HCT116 (cell line): Measurements from ENCODE around the gene CAGE1. TPM values are rescaled to one million over a fixed set of nuclear protein-coding genes. Genes with fewer than 3 reads are reported as not detected.

Source experiments
- ATAC-seq: fragments of 200-7000 bp; cut with Tn5 transposase; 2 replicates; pipeline ENCODE4 v1.9.1; 2020; ENCODE audit warnings: mild to moderate bottlenecking, moderate library complexity
- BruUV-seq: library from RNA; stranded (reverse); fragments of 400-500 nt; replicated peaks from 2 replicates; lab custom pipeline; 2021; lab: Mats Ljungman, UMichigan
- CTCF ChIA-PET: fragments of 300-600 bp; sonication (Branson Sonifier 250); formaldehyde crosslinking; loops from one replicate; lab custom pipeline; 2021; ENCODE audit warnings: antibody characterized with exemption; lab: Charles Lee
- POLR2A ChIA-PET: fragments of 300-600, 350-600 bp; sonication (Branson Sonifier 250); formaldehyde crosslinking; loops from one replicate; lab custom pipeline; 2021; ENCODE audit warnings: antibody characterized with exemption; lab: Charles Lee
- RAD21 ChIA-PET, 2 experiments: fragments of 300-600 bp; sonication (Branson Sonifier 250); formaldehyde crosslinking; loops; one replicate each; lab custom pipeline; 2023; ENCODE audit warnings: low total read pairs in 2 of 2; ENCODE audit not compliant: uncharacterized antibody in 2 of 2, unreplicated experiment in 2 of 2, low non-redundant PET in 1 of 2; lab: Charles Lee
- DNase-seq: peaks from one replicate; pipeline ENCODE4 v3.0.0-alpha.2; 2010; ENCODE audit warnings: low read depth, low spot score
- H2AFZ ChIP-seq: fragments of 200-600 bp; shearing (Covaris generic), sonication (generic); 2 replicates; pipeline ENCODE4 v1.6.1; 2017; ENCODE audit warnings: low read depth, mixed run types, mixed read lengths, antibody characterized with exemption, low read length; ENCODE audit not compliant: poor library complexity, severe bottlenecking
- H3K27ac ChIP-seq: 2 replicates; pipeline ENCODE4 v1.5.1; 2012; ENCODE audit warnings: low read depth, low read length
- H3K27me3 ChIP-seq: fragments of 200-600 bp; sonication (generic); 2 replicates; pipeline ENCODE4 v1.6.1; 2016; ENCODE audit warnings: mixed run types, low read length, mixed read lengths; ENCODE audit not compliant: insufficient read depth
- H3K36me3 ChIP-seq, 2 experiments: fragments of 200-500 bp in 1 of 2; fragments of 200-600 bp in 1 of 2; sonication (Bioruptor generic) in 1 of 2; sonication (generic) in 1 of 2; 2 replicates each; pipeline versions ENCODE4 v1.5.1 to v1.6.1; 2014 to 2016; ENCODE audit warnings: low read length in 2 of 2, inconsistent platforms in 1 of 2, mixed read lengths in 1 of 2, mixed run types in 1 of 2; ENCODE audit not compliant: insufficient read depth in 2 of 2, control insufficient read depth in 1 of 2
- H3K4me1 ChIP-seq, 2 experiments: fragments of 200-600 bp in 1 of 2; sonication (generic) in 1 of 2; 2 replicates each; pipeline versions ENCODE4 v1.5.1 to v1.6.1; 2012 to 2017; ENCODE audit warnings: low read length in 2 of 2, inconsistent platforms in 1 of 2, mild to moderate bottlenecking in 1 of 2, mixed read lengths in 1 of 2, mixed run types in 1 of 2, moderate library complexity in 1 of 2; ENCODE audit not compliant: insufficient read depth in 2 of 2, control insufficient read depth in 1 of 2
- H3K4me2 ChIP-seq: fragments of 200-600 bp; sonication (generic); 2 replicates; pipeline ENCODE4 v1.6.1; 2017; ENCODE audit warnings: mixed run types, low read length, mixed read lengths
- H3K4me3 ChIP-seq, 2 experiments: fragments of 200-600 bp in 1 of 2; sonication (generic) in 1 of 2; replicated peaks in 1 of 2; 2 replicates each; pipeline ENCODE4 v1.5.1; 2011 to 2016; ENCODE audit warnings: low read length in 2 of 2, control low read depth in 1 of 2, low read depth in 1 of 2, mild to moderate bottlenecking in 1 of 2, mixed read lengths in 1 of 2, mixed run types in 1 of 2
- H3K79me2 ChIP-seq: fragments of 200-600 bp; sonication (generic); 2 replicates; pipeline ENCODE4 v1.6.1; 2017; ENCODE audit warnings: mild to moderate bottlenecking, mixed run types, low read length, moderate library complexity, mixed read lengths; ENCODE audit not compliant: insufficient read depth
- H3K9ac ChIP-seq: fragments of 200-600 bp; sonication (generic); 2 replicates; pipeline ENCODE4 v1.6.1; 2016; ENCODE audit warnings: low read length, mixed read lengths
- H3K9me2 ChIP-seq: fragments of 200-600 bp; sonication (generic), shearing (Covaris generic); 2 replicates; pipeline ENCODE4 v1.6.1; 2017; ENCODE audit warnings: mixed run types, mild to moderate bottlenecking, moderate library complexity; ENCODE audit not compliant: insufficient read depth
- H3K9me3 ChIP-seq, 2 experiments: fragments of 200-500 bp in 1 of 2; fragments of 200-600 bp in 1 of 2; sonication (Bioruptor generic) in 1 of 2; sonication (generic) in 1 of 2; 2 replicates each; pipeline ENCODE4 v1.6.1; 2014 to 2017; ENCODE audit warnings: low read length in 2 of 2, mixed read lengths in 2 of 2, inconsistent platforms in 1 of 2, low read depth in 1 of 2, mild to moderate bottlenecking in 1 of 2, mixed run types in 1 of 2, moderate library complexity in 1 of 2; ENCODE audit not compliant: control insufficient read depth in 1 of 2, insufficient read depth in 1 of 2
- H4K20me1 ChIP-seq: fragments of 200-600 bp; sonication (generic), shearing (Covaris generic); 2 replicates; pipeline ENCODE4 v1.6.1; 2017; ENCODE audit warnings: mixed run types, mild to moderate bottlenecking, moderate library complexity; ENCODE audit not compliant: insufficient read depth
- CBX3 ChIP-seq: IDR thresholded peaks from 2 replicates; pipeline ENCODE4 v1.6.1; 2012; ENCODE audit warnings: low read depth
- CEBPB ChIP-seq: IDR thresholded peaks from 2 replicates; pipeline ENCODE4 v1.6.1; 2012; ENCODE audit warnings: low read depth
- EGR1 ChIP-seq: IDR thresholded peaks from 2 replicates; pipeline ENCODE4 v1.6.1; 2012; ENCODE audit warnings: low read depth
- ELF1 ChIP-seq: IDR thresholded peaks from 2 replicates; pipeline ENCODE4 v1.6.1; 2012; ENCODE audit warnings: low read depth, borderline replicate concordance
- EZH2 ChIP-seq: fragments of 200-600 bp; sonication (generic); IDR thresholded peaks from 2 replicates; pipeline ENCODE4 v1.6.1; 2017; ENCODE audit warnings: antibody characterized with exemption, mixed run types
- EZH2phosphoT487 ChIP-seq: fragments of 200-600 bp; IDR thresholded peaks from 2 replicates; pipeline ENCODE4 v1.6.1; 2018; ENCODE audit warnings: antibody characterized with exemption, borderline replicate concordance
- FOSL1 ChIP-seq: IDR thresholded peaks from 2 replicates; pipeline ENCODE4 v1.6.1; 2012; ENCODE audit warnings: low read depth
- POLR2A ChIP-seq: IDR thresholded peaks from 2 replicates; pipeline ENCODE4 v1.7.0; 2011; ENCODE audit warnings: borderline replicate concordance; ENCODE audit not compliant: insufficient read depth, insufficient read length; ENCODE audit errors: extremely low read depth
- POLR2AphosphoS5 ChIP-seq: IDR thresholded peaks from 2 replicates; pipeline ENCODE4 v1.6.1; 2011; ENCODE audit warnings: mild to moderate bottlenecking, low read depth, low read length, moderate library complexity
- RAD21 ChIP-seq: IDR thresholded peaks from 2 replicates; pipeline ENCODE4 v1.6.1; 2012; ENCODE audit warnings: low read depth, mild to moderate bottlenecking
- SIN3A ChIP-seq: IDR thresholded peaks from 2 replicates; pipeline ENCODE4 v1.6.1; 2012; ENCODE audit warnings: low read depth
- SRF ChIP-seq: IDR thresholded peaks from 2 replicates; pipeline ENCODE4 v1.6.1; 2012; ENCODE audit warnings: low read depth
- TCF7L2 ChIP-seq: IDR thresholded peaks from 2 replicates; pipeline ENCODE4 v1.7.0; 2011; ENCODE audit warnings: borderline replicate concordance, inconsistent platforms; ENCODE audit not compliant: insufficient read depth, insufficient read length; ENCODE audit errors: extremely low read depth
- ZFX ChIP-seq: fragments of 450-650 bp; IDR thresholded peaks from 2 replicates; pipeline ENCODE4 v1.6.1; 2017
- intact Hi-C: fragments of 100-400 bp; cut with micrococcal nuclease; formaldehyde crosslinking; loops from 2 replicates; pipeline ENCODE4 v1.10.0; 2022
- total RNA-seq: library from RNA; stranded (reverse); gene quantifications from one replicate; pipeline ENCODE4 v1.2.1, GENCODE V29; 2021; ENCODE audit not compliant: unreplicated experiment
- TF ChIP-seq, protein P1 (sequence below): IDR thresholded peaks from 2 replicates; pipeline ENCODE4 v1.6.1; 2011; ENCODE audit warnings: mild to moderate bottlenecking, low read length, moderate library complexity; ENCODE audit not compliant: insufficient replicate concordance; ENCODE audit errors: extremely low read depth
- TF ChIP-seq, protein P2 (sequence below): IDR thresholded peaks from 2 replicates; pipeline ENCODE4 v1.6.1; 2012; ENCODE audit warnings: low read depth
- TF ChIP-seq, protein P3 (sequence below): IDR thresholded peaks from 2 replicates; pipeline ENCODE4 v1.6.1; 2012
- TF ChIP-seq, protein P4 (sequence below): IDR thresholded peaks from 2 replicates; pipeline ENCODE4 v1.6.1; 2012
- TF ChIP-seq, protein P5 (sequence below), 3 experiments: fragments of 200-600 bp in 1 of 3; sonication (generic) in 1 of 3; IDR thresholded peaks in 2 of 3; conservative IDR thresholded peaks in 1 of 3; 2 replicates each; pipeline ENCODE4 v1.5.1; 2012 to 2017; ENCODE audit warnings: low read depth in 2 of 3, low read length in 2 of 3, antibody characterized with exemption in 1 of 3, borderline replicate concordance in 1 of 3, control low read depth in 1 of 3, mild to moderate bottlenecking in 1 of 3, mixed read lengths in 1 of 3, mixed run types in 1 of 3, moderate library complexity in 1 of 3; ENCODE audit not compliant: insufficient read depth in 1 of 3

Gene CAGE1
- total RNA-seq, 1 experiment from 2014 or later, result 0.20 TPM

DNA sequence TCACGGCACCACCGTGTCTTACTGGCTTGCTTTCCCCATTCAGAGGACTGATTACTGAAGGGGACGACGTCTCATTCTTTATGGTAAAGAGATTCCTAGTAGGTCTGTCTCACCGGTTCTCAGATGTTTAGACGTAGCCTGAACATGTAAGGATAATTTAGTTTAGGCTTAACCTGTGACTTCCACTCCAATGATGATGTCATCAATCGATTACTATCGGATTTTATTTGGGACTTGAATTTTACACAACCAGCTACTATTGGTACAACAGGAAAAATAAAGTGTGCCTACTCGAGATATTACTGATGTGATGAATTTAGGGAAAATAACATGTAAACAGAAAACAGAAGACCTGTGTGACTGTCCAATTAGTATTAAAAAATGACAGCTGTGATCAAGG lies 72.0 kb downstream of the CAGE1 start:
- no peak for ATAC-seq
- POLR2A ChIA-PET, result no interaction called here
- no peaks in the 10 kb centered on the region for H3K9me2 ChIP-seq

More for the DNA sequence above, 72.0 kb downstream of the CAGE1 start:
- intact Hi-C loops, result no loop called here
- Histone ChIP-seq H3K27ac (no peak overlapping the region), H3K27me3 (no peaks in the 10 kb centered on the region), H3K4me2 (no peak overlapping the region), H3K79me2 (peaks cover 5% of the 10 kb centered on the region), H4K20me1 (no peaks in the 10 kb centered on the region), H3K9ac (no peak overlapping the region)
- RAD21 ChIA-PET, result no interaction called here
- CTCF ChIA-PET, result no interaction called here
- TF ChIP-seq EZH2, result no peak
- TF ChIP-seq, protein P1, sequence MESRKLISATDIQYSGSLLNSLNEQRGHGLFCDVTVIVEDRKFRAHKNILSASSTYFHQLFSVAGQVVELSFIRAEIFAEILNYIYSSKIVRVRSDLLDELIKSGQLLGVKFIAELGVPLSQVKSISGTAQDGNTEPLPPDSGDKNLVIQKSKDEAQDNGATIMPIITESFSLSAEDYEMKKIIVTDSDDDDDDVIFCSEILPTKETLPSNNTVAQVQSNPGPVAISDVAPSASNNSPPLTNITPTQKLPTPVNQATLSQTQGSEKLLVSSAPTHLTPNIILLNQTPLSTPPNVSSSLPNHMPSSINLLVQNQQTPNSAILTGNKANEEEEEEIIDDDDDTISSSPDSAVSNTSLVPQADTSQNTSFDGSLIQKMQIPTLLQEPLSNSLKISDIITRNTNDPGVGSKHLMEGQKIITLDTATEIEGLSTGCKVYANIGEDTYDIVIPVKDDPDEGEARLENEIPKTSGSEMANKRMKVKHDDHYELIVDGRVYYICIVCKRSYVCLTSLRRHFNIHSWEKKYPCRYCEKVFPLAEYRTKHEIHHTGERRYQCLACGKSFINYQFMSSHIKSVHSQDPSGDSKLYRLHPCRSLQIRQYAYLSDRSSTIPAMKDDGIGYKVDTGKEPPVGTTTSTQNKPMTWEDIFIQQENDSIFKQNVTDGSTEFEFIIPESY, result no peak
- no peak for TF ChIP-seq SIN3A
- TF ChIP-seq FOSL1, result no peak
- TF ChIP-seq, protein P2, sequence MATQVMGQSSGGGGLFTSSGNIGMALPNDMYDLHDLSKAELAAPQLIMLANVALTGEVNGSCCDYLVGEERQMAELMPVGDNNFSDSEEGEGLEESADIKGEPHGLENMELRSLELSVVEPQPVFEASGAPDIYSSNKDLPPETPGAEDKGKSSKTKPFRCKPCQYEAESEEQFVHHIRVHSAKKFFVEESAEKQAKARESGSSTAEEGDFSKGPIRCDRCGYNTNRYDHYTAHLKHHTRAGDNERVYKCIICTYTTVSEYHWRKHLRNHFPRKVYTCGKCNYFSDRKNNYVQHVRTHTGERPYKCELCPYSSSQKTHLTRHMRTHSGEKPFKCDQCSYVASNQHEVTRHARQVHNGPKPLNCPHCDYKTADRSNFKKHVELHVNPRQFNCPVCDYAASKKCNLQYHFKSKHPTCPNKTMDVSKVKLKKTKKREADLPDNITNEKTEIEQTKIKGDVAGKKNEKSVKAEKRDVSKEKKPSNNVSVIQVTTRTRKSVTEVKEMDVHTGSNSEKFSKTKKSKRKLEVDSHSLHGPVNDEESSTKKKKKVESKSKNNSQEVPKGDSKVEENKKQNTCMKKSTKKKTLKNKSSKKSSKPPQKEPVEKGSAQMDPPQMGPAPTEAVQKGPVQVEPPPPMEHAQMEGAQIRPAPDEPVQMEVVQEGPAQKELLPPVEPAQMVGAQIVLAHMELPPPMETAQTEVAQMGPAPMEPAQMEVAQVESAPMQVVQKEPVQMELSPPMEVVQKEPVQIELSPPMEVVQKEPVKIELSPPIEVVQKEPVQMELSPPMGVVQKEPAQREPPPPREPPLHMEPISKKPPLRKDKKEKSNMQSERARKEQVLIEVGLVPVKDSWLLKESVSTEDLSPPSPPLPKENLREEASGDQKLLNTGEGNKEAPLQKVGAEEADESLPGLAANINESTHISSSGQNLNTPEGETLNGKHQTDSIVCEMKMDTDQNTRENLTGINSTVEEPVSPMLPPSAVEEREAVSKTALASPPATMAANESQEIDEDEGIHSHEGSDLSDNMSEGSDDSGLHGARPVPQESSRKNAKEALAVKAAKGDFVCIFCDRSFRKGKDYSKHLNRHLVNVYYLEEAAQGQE, result no peak
- TF ChIP-seq ZFX, result no peak
- no peak for TF ChIP-seq POLR2A
- TF ChIP-seq, protein P3, sequence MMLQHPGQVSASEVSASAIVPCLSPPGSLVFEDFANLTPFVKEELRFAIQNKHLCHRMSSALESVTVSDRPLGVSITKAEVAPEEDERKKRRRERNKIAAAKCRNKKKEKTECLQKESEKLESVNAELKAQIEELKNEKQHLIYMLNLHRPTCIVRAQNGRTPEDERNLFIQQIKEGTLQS, result no peak
- TF ChIP-seq RAD21, result no peak
- no peak for TF ChIP-seq ELF1
- TF ChIP-seq TCF7L2, result no peak
- no peak for TF ChIP-seq POLR2AphosphoS5
- no peak for TF ChIP-seq EZH2phosphoT487
- no peak for TF ChIP-seq SRF
- TF ChIP-seq CEBPB, result no peak
- no peak for TF ChIP-seq CBX3
- TF ChIP-seq, protein P4, sequence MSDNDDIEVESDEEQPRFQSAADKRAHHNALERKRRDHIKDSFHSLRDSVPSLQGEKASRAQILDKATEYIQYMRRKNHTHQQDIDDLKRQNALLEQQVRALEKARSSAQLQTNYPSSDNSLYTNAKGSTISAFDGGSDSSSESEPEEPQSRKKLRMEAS, result no peak
- TF ChIP-seq, protein P5, sequence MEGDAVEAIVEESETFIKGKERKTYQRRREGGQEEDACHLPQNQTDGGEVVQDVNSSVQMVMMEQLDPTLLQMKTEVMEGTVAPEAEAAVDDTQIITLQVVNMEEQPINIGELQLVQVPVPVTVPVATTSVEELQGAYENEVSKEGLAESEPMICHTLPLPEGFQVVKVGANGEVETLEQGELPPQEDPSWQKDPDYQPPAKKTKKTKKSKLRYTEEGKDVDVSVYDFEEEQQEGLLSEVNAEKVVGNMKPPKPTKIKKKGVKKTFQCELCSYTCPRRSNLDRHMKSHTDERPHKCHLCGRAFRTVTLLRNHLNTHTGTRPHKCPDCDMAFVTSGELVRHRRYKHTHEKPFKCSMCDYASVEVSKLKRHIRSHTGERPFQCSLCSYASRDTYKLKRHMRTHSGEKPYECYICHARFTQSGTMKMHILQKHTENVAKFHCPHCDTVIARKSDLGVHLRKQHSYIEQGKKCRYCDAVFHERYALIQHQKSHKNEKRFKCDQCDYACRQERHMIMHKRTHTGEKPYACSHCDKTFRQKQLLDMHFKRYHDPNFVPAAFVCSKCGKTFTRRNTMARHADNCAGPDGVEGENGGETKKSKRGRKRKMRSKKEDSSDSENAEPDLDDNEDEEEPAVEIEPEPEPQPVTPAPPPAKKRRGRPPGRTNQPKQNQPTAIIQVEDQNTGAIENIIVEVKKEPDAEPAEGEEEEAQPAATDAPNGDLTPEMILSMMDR (IDR thresholded peaks at IDR 0.05 in 2 of 3, conservative IDR thresholded peaks at IDR 0.05 in 1 of 3; ENCODE audit: borderline replicate concordance in 1 of 3, insufficient read depth in 1 of 3, low read depth in 2 of 3, low read length in 2 of 3), result no peak
- TF ChIP-seq EGR1, result no peak
- TF ChIP-seq, all 23 proteins: peak for 0
- Histone ChIP-seq H3K4me3 (no peak overlapping the region), H3K4me1 (peaks cover 8 to 18% of the 10 kb centered on the region in 2 experiments), H3K36me3 (no peaks in the 10 kb centered on the region), H3K9me3 (no peaks in the 10 kb centered on the region), H2AFZ (no peak overlapping the region)
- DNase-seq, result no peak
- BruUV-seq, result no TSS peak
